ENCODE data around the gene DIP2C.

GRCh38 chr10:562142-562541 is 127.3 kb downstream of the DIP2C start:
- no peak for TF ChIP-seq CTCF (IDR thresholded peaks at IDR 0.05)
- TF ChIP-seq POLR2A (IDR thresholded peaks at IDR 0.05), result no peak
- TF ChIP-seq POLR2AphosphoS5 (IDR thresholded peaks at IDR 0.05), result no peak

All from stomach (tissue), 4 donors.